ENCODE measurements around the gene PLCL1.
"Not testable (repeated sequence)": the region's sequence is repeated elsewhere in the genome, so short reads cannot be mapped to it uniquely, and the experiment has no call there.

Gene PLCL1

DNA sequence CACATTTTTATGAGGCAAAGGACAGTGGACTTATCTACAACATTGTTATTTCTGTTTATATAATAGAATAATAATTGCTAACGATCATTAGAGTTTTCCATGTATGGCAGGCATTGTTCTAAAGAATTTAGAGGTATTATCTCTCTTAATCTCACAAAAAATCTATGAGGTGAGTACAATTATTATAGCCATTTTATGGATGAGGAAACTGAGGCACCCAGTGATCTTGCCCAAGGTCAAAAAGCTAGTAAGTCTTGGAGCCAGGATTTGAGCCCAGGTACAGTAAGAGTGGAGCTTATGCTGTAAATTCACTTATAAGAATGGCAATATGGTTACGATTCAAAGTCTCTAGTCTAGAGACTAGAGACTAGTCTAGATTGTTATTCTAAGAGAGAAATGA, 331.7 kb downstream of the PLCL1 start:
- DNase-seq: no peak

- DNase-seq: no peak
Measured at GRCh38 chr2:198137733-198138132, 333.3 kb downstream of the PLCL1 start.

DNA sequence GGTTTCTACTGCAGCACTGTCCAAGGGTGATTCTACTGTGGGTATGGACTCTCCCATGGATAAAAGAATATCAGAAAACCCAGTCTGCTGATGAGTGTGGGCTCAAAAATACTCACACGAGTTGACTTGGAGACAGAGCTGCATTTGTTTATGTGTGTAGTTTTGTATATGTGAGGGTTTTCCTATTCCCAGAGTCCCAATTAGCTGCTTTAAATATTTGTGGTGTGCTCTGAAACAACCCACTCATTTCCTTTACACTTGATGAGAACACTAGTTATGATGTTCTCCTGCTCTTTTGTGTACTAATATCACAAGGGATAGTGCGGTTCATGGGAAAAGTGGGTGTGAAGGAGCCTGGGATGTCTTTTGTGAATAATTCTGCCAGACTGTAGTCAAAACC, 337.3 kb downstream of the PLCL1 start:
- DNase-seq: no peak

DNA sequence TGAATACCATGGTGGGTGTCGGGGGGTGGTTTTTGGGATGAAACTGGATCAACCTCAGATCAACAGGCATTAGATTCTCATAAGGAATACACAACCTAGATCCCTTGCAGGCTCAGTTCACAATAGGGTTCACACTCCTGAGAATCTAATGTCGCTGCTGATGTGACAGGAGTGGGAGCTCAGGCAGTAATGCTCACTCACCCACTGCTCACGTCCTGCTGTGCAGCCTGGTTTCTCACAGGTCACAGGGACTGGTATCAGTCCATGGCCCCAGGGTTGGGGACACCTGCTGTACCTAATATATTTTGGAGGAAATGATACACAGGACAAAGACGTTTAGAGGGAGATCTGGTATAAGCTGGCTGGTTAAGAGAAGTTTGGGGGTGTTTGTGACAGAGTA, 338.8 kb downstream of the PLCL1 start:
- no peak for DNase-seq

- DNase-seq: no peak
Measured at GRCh38 chr2:198143793-198144192, 339.4 kb downstream of the PLCL1 start.

DNA sequence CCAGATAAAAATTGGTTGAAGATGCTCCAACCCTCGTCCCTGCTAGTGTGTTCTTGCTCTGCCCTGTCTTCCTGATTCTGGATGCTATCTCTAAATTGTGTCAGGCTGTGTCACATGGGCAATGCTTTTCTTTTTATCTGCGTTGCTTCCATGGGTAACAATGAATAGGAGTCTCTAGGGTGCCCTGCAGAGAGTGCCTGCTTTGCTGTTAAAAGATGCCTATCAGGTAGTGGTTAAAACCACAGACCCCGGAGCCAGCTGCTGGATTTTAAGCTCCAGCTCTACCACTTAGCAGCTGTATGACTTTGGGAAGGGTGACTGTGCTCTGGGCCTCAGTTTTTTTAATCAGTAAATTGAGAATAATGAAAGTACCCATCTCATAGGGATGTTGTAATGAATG, 340.3 kb downstream of the PLCL1 start:
- DNase-seq: no peak

DNA sequence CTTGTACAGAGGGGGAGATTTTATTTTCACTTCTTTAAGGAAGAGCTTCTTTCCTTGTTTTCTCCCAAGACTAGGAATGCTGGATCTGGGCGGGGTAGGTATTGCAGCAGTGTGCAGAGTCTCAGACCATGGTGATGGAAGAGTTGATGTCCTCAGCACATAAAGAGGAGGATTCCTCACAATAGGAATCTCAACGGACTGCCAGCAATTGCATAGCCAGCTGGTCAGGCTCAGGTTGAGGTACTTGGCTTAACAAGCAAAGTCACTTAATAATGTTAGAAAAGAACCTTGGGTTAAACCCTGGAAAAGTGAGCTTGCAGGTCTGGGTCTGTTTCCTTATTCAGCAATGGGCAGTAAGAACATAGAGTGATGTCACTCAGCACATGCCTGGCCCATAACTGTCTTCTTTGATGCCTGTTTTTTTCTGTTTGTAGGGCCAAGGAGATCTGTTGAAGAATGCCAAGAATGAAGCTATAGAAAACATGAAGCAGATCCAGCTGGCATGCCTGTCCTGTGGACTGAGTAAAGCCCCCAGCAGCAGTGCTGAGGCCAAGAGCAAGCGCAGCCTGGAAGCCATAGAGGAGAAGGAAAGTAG, 342.1 kb downstream of the PLCL1 start:
- DNase-seq: no peak

DNA sequence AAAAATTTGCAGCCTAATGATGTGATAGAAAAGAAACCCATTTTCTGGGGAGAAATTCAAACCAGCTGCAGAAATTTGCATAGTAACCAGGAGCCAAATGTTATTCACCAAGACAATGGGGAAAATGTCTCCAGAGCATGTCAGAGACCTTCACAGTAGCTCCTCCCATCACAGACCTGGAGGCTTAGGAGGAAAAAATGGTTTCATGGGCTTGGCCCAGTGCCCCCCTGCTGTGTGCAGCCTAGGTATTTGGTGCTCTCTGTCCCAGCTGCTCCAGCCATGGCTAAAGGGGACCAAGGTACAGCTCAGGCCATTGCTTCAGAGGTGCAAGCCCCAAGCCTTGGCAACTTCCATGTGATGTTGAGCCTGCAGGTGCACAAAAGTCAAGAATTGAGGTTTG, 352.9 kb downstream of the PLCL1 start:
- DNase-seq: no peak

DNA sequence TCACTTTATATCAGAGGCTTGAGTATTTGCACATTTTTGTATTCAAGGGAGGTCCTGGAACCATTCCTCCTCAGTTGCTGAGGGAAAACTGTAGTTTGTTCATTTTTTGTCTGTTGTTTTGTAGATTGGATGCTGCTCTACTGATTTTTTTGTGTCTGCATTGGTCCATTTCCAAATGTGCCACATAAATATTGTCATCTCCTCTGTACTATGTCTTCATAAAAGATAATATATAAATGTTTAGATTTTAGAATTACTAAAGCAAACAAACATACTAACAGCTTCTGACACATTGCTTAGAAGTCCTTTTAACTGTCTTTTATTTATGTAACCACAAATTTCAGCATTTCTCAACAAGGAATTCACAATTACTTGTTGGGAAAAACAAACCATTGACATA, 356.8 kb downstream of the PLCL1 start:
- DNase-seq: no peak

GRCh38 chr2:198162276-198162675, 357.9 kb downstream of the PLCL1 start:
- no peak for DNase-seq

DNA sequence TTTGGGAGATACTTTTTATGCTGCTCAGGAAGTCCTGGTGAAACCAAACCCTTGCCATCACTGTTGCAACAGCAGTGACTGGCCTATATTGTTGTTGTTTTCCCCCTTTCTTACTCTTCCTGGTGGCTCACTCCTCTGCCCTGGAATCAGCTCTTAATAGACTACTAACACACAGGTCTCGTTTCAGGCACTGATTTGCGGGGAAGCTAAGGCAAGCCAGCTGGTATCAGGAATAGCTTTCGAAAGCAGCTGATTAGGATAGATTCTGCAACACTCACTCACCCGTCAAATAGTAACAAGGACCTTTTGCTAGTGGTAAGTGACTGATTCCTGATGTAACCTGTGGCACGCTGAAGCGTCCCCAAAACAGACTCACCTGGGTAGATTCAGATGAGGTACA, 360.4 kb downstream of the PLCL1 start:
- DNase-seq: no peak

GRCh38 chr2:198165289-198165688, 360.9 kb downstream of the PLCL1 start:
- no peak for DNase-seq

DNA sequence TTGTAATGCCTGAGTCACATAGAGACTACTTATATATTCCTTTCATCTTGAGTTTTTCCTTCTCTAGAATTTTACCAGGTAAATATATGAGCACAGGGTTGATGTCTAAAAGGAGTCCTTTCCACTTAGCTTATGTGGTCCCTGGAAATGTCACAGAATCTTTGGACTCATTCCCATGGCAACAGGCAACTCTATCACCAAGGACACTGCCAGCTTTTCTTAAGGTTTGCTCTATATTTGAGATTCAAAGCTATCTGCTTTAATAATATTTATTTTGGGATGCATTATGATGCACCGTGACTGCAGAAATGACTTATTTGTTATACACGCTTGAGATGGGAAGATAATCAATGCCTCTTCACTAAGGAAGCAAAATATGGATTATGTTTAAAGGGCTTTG, 363.0 kb downstream of the PLCL1 start:
- DNase-seq: no peak

GRCh38 chr2:198168651-198169050, 364.3 kb downstream of the PLCL1 start:
- no peak for DNase-seq

GRCh38 chr2:198173242-198173641, 368.8 kb downstream of the PLCL1 start:
- DNase-seq: no peak

DNA sequence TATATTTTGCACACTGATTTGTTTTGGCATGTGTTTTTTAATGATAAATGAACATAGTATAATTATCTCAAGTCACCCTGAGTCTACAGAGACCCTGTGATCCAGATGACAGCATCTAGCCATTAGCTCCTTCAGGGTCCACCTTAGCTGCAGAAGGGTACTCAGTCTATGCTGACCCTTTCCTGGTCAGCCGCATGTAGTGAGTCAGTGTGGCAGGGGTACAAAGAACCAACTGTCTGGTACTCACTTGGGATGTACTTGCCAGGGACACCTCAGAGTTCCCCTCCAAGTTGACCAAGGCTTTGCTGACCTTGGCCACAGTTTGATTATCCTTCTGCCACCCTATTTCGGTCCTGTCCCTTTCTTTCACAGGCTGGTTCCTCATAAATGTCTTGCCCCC, 369.5 kb downstream of the PLCL1 start:
- no peak for DNase-seq

DNA sequence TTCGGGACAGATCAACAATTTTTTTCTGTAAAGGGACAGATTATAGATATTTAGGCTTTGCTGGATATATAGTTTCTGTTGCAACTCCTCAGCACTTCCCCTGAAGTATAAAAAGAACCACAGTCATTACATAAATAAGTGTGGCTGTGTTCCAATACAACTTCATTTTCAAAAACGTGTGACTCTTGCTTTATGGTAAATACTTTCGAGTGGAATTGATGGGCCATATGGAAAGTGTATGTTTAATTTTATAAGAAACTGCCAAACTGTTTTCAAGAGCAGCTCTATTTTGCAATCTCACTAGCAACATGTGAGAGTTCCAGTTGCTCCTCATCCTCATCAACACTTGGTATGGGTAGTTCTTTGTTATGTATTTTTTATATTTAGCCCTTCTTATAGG, 370.9 kb downstream of the PLCL1 start:
- no peak for DNase-seq

- DNase-seq: no peak
Measured at GRCh38 chr2:198177040-198177439, 372.6 kb downstream of the PLCL1 start.

DNA sequence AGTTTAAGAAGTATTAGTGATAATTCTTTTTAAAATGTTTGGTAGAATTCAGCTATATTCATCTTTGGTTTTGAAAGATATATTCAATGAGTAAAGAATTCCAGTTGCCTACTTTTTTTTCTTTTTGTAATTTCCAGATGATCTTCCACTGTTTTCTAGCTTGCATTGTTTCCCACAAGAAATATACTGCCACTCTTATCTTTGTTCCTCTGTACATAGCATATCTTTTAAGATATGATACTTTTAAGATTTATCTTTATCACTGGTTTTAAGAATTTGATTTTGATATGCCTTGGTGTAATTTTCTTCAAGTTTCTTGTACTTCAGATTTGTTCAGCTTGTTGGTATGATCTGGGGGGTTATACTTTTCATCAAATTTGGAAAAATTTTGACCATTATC, 374.4 kb downstream of the PLCL1 start:
- no peak for DNase-seq

DNA sequence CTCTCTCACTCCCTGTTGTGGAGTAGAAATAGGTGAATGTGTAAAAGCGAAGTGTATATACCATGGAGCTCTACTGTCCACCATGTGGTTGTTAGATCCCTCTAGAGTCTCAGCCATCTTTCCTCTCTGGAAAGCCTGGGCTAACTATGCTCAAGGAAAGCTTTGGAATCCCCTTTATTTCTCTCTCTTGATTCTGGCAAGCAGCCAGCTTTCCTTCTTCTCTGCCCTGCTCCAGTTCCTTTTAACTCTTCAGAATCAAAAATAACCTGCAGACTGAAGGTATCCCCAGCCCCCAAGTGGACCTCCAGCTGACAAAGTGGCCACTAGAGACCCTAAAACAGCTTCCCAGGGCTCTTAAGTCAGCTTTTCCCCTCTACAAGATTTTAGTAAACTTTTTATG, 381.9 kb downstream of the PLCL1 start:
- no peak for DNase-seq

GRCh38 chr2:198187841-198188240, 383.4 kb downstream of the PLCL1 start:
- no peak for DNase-seq

- DNase-seq: no peak
Measured at GRCh38 chr2:198188982-198189381, 384.6 kb downstream of the PLCL1 start.

DNA sequence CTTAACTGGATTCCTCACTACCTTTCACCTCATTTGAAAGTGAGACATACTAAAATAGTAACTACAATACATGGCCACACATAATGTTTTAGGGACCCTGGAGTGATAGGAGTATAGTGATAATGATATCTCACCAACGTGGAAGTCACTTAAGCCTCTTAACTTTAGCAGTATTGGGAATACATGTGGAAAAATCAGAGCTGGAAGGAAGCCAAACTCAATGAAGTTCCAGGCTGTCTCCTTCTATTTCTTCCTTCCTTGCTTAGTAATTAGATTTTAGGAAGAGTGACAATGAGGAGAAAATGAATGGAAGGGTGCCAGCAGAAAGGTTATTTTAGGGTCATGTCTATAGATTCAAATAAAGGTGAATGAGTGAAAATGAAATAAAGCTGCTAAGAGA, 387.3 kb downstream of the PLCL1 start:
- no peak for DNase-seq

GRCh38 chr2:198196556-198196955, 392.2 kb downstream of the PLCL1 start:
- not testable (repeated sequence) for DNase-seq

Data from stimulated activated CD4-positive, alpha-beta T cell treated with anti-CD3 and anti-CD28 coated beads, Interleukin-2, amount 100 ng/mL, for 24 hours (primary cell).